NB4 (cell line): Measurements from ENCODE around the gene CDC42BPG.

Experiments used
- DNase-seq: peaks from one replicate; pipeline ENCODE4 v3.0.0; 2010; ENCODE audit warnings: low read depth
- H3K4me3 ChIP-seq: one replicate; pipeline ENCODE4 v1.5.1; 2011; ENCODE audit warnings: mild to moderate bottlenecking, low read depth, low read length, moderate library complexity
- CTCF ChIP-seq: IDR thresholded peaks from one replicate; pipeline ENCODE4 v1.5.1; 2012; ENCODE audit warnings: low read depth, low read length
- MAX ChIP-seq: IDR thresholded peaks from 2 replicates; pipeline ENCODE4 v1.6.1; 2011; ENCODE audit warnings: low read depth, low read length
- MYC ChIP-seq: IDR thresholded peaks from 2 replicates; pipeline ENCODE4 v1.6.1; 2011; ENCODE audit warnings: low read depth, low read length
- POLR2A ChIP-seq: IDR thresholded peaks from 2 replicates; pipeline ENCODE4 v1.6.1; 2011; ENCODE audit warnings: mild to moderate bottlenecking; ENCODE audit not compliant: insufficient read length; ENCODE audit errors: extremely low read depth

Gene CDC42BPG

GRCh38 chr11:64885367-64886286, 41.2 kb upstream of the CDC42BPG start:
- TF ChIP-seq MYC (peak; percentile 73; the same call in 1 of the 2 replicates), MAX (peak; percentile 51; the same call in 1 of the 2 replicates), POLR2A (no peak), CTCF (no peak)
- DNase-seq, result peak; percentile 88
- H3K4me3 ChIP-seq, result no peak overlapping the region

- no peak for DNase-seq
- TF ChIP-seq MAX (no peak), MYC (no peak), CTCF (no peak), POLR2A (no peak)
- no peak overlapping the region for H3K4me3 ChIP-seq
Measured at GRCh38 chr11:64884019-64884418, 39.6 kb upstream of the CDC42BPG start.

GRCh38 chr11:64883575-64883974, 39.1 kb upstream of the CDC42BPG start:
- no peak for DNase-seq
- TF ChIP-seq MYC, result no peak
- TF ChIP-seq CTCF, result no peak
- TF ChIP-seq POLR2A, result no peak
- no peak for TF ChIP-seq MAX
- no peak overlapping the region for H3K4me3 ChIP-seq

GRCh38 chr11:64882243-64882642, 37.8 kb upstream of the CDC42BPG start:
- DNase-seq, result no peak
- no peak for TF ChIP-seq MYC
- no peak for TF ChIP-seq POLR2A
- TF ChIP-seq CTCF, result no peak
- TF ChIP-seq MAX, result no peak
- no peak overlapping the region for H3K4me3 ChIP-seq

- TF ChIP-seq POLR2A (no peak), CTCF (no peak), MYC (no peak), MAX (no peak)
- no peak for DNase-seq
- H3K4me3 ChIP-seq, result no peak overlapping the region
Measured at GRCh38 chr11:64881476-64881875, 37.0 kb upstream of the CDC42BPG start.
